LNCAP (cell line): ENCODE data around the gene MALT1.

Source experiments
- TF ChIP-seq, protein P1 (sequence below): fragments of 450-650 bp; IDR thresholded peaks from 2 replicates; pipeline ENCODE4 v1.5.1; 2017; ENCODE audit warnings: mild to moderate bottlenecking

The MALT1 gene

DNA sequence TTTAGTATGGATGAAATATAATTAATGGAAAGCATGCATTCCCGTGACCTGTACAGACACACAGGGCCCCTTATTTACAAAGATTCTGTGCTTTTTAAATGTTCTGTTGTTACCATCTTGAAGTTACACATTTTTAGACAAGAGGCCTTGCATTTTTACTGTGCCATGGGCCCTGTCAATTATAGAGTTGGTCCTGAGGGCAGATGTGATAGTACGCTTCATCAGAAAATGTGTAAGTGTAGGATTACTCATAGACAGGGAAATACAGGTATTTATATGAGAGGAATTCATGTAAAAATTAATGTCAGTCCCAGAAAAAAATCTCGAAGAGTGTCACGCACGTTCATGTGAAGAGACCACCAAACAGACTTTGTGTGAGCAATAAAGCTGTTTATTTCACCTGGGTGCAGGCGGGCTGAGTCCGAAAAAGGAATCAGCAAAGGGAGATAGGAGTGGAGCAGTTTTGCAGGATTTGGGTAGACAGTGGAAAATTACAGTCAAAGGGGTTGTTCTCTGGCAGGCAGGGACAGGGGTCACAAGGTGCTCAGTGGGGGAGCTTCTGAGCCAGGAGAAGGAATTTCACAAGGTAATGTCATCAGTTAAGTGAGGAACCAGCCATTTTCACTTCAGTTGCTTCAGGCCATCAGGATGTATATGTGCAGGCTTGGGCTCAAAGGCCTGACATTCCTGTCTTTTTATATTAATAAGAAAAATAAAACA is 30.2 kb upstream of the MALT1 start:
- TF ChIP-seq, protein P1, sequence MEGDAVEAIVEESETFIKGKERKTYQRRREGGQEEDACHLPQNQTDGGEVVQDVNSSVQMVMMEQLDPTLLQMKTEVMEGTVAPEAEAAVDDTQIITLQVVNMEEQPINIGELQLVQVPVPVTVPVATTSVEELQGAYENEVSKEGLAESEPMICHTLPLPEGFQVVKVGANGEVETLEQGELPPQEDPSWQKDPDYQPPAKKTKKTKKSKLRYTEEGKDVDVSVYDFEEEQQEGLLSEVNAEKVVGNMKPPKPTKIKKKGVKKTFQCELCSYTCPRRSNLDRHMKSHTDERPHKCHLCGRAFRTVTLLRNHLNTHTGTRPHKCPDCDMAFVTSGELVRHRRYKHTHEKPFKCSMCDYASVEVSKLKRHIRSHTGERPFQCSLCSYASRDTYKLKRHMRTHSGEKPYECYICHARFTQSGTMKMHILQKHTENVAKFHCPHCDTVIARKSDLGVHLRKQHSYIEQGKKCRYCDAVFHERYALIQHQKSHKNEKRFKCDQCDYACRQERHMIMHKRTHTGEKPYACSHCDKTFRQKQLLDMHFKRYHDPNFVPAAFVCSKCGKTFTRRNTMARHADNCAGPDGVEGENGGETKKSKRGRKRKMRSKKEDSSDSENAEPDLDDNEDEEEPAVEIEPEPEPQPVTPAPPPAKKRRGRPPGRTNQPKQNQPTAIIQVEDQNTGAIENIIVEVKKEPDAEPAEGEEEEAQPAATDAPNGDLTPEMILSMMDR, result no peak

DNA sequence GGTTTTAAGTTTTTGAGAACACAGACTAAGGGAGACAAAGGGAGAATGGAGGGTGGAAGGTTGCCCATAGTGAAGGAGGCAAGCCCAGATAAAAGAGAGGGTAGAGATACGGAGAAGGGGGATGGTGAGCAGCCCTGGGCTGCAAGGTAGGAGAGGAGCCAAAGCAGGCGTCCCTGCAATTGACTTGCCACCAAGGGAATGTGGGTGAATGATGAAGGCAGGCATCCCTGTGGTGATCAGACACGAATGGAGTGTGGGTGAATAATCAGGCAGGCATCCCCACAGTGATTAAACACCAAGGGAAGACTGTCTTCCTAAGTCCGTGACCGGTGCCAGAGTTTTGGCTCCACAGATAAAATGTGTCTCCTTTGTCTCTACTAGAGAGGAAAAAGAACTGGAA is 25.9 kb upstream of the MALT1 start:
- TF ChIP-seq, protein P1, result no peak

DNA sequence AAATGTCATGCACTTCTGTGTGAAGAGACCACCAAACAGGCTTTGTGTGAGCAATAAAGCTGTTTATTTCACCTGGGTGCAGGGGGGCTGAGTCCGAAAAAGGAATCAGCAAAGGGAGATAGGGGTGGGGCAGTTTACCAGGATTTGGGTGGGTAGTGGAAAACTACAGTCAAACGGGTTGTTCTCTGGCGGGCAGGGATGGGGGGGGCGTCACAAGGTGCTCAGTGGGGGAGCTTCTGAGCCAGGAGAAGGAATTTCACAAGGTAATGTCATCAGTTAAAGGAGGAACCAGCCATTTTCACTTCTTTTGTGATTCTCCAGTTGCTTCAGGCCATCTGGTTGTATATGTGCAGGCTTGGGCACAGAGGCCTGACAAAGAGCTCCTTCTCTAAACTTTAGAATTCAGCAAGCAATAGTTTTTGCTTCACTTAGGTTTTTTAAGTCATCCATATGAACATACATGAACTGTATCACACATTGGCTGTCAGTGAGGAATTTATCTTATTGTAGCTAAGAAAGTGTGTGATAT is 24.9 kb upstream of the MALT1 start:
- TF ChIP-seq, protein P1, result no peak

DNA sequence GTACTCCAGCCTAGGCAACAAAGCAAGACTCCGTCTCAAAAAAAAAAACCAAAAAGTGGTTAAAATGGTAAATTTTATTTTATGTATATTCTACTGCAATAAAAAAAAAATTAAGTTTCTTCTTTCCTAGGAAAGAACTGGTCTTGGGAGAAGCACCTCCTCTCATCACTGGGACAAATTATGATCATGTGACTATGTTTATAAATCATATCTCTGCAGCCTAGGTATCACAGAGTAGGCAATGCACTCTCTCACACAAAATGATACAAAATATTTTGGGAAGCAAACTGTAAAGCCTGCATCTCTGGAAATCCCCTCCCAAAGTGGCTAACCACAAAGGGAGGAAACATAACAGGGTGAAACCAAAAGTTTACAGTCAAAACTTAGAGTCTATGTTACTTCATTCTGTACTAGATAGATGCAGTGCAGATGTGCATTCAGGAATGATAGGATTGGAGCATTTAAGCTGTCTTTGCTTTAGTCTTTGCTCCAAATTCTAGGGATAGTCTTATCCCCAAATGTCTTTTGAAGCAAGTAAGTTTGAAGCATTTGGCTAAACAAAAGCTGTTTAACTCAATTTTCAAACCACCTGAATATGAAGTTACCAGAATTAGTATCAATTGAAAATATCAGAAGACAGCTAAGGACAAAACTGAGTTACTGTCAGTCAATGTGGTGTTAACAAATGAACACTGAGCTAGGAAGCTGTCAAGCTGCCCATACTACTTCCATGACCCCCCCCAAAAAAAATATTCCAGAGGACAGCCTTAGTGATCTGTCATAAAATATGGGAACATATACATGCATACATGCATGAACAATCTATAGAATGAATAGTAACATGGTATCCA is 21.1 kb upstream of the MALT1 start:
- TF ChIP-seq, protein P1, result no peak

DNA sequence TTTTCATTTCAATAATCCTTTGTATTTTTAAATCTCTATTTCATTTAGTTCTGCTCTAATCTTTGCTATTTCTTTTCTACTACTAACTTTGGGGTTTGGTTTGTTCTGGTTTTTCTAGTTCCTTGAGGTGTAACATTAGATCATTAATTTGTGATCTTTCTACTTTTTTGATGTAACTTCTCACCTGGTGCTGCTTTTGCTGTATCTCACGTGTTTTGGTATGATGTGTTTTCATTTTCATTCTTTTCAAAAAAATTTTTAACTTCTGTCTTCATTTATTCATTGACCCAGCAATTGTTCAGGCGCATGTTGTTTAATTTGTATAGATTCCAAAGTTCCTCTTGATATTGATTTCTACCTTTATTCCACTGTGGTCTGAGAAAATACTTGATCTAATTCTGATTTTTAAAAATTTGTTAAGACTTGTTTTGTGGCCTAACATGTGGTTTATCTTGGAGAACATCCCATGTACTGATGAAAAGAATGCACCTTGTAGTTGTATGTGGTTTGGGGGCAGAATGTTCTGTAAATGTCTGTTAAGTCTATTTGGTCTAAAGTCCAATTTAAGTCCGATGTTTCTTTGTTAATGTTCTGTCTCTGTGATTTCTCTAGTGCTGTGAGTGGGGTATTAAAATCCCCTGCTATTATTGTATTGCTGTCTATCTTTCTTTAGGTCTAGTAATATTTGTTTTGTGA is 17.3 kb upstream of the MALT1 start:
- TF ChIP-seq, protein P1, result no peak

DNA sequence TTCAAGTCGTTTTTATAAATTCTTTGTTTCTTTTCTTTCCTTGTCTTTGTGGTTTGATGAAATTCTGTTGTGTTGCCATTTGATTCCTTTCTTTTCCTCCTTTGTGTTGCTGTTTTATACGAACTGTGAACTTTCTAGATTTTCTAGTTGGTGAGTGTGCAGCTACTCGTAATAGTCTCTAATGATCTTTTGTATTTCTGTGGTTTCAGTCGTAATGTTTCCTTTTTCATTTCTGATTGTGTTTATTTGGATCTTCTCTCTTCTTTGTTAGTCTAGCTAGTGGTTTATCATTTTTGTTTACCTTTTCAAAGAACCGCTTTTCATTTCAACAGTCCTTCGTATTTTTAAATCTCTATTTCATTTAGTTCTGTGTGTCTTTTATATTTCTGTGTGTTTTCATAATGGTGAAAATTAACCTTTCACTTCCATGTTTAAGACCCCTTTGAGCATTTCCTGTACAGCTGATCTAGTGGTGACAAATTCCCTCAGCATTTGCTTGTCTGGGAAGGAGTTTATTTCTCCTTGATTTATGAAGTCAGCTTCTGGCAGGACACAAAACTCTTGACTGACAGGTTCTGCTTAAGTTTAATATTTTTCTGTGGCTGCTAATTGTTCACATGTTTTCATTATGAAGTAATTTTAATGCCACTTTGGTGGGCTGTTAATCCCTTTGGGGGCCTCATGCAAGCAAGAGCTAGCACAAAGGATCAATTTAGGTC is 16.2 kb upstream of the MALT1 start:
- TF ChIP-seq, protein P1, result no peak

DNA sequence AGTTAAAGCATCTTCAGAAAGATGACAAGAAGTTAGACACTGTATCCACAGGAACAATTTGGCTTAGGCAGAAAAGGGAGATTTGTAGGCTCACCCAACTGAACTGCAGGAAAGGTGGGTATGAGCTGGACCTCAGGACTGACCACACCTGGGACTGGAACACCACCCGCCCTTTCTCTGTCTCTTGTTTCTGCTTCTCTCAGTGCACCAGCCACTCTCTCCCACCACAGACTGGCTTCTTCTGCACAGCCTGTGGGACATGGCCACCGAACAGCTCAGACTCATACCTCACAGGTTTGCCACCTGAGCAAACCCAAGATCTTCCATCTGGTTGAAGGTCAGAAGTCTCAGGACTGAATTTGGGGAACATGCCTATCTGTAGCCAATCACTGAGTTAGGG is 14.2 kb upstream of the MALT1 start:
- TF ChIP-seq, protein P1, result no peak
